HCT116 (cell line): ENCODE results near the gene GOLGA6L25. TPM values are rescaled to one million over a fixed set of nuclear protein-coding genes. Genes with fewer than 3 reads are reported as not detected.
"Not testable (repeated sequence)": the region's sequence is repeated elsewhere in the genome, so short reads cannot be mapped to it uniquely, and the experiment has no call there.

ENCODE experiments used
- ATAC-seq: fragments of 200-7000 bp; cut with Tn5 transposase; 2 replicates; pipeline ENCODE4 v1.9.1; 2020; ENCODE audit warnings: mild to moderate bottlenecking, moderate library complexity
- BruUV-seq: library from RNA; stranded (reverse); fragments of 400-500 nt; replicated peaks from 2 replicates; lab custom pipeline; 2021; lab: Mats Ljungman, UMichigan
- CTCF ChIA-PET: fragments of 300-600 bp; sonication (Branson Sonifier 250); formaldehyde crosslinking; loops from one replicate; lab custom pipeline; 2021; ENCODE audit warnings: antibody characterized with exemption; lab: Charles Lee
- POLR2A ChIA-PET: fragments of 300-600, 350-600 bp; sonication (Branson Sonifier 250); formaldehyde crosslinking; loops from one replicate; lab custom pipeline; 2021; ENCODE audit warnings: antibody characterized with exemption; lab: Charles Lee
- RAD21 ChIA-PET, 2 experiments: fragments of 300-600 bp; sonication (Branson Sonifier 250); formaldehyde crosslinking; loops; one replicate each; lab custom pipeline; 2023; ENCODE audit warnings: low total read pairs in 2 of 2; ENCODE audit not compliant: uncharacterized antibody in 2 of 2, unreplicated experiment in 2 of 2, low non-redundant PET in 1 of 2; lab: Charles Lee
- DNase-seq: peaks from one replicate; pipeline ENCODE4 v3.0.0-alpha.2; 2010; ENCODE audit warnings: low read depth, low spot score
- H2AFZ ChIP-seq: fragments of 200-600 bp; shearing (Covaris generic), sonication (generic); 2 replicates; pipeline ENCODE4 v1.6.1; 2017; ENCODE audit warnings: low read depth, mixed run types, mixed read lengths, antibody characterized with exemption, low read length; ENCODE audit not compliant: poor library complexity, severe bottlenecking
- H3K27ac ChIP-seq: 2 replicates; pipeline ENCODE4 v1.5.1; 2012; ENCODE audit warnings: low read depth, low read length
- H3K27me3 ChIP-seq: fragments of 200-600 bp; sonication (generic); 2 replicates; pipeline ENCODE4 v1.6.1; 2016; ENCODE audit warnings: mixed run types, low read length, mixed read lengths; ENCODE audit not compliant: insufficient read depth
- H3K36me3 ChIP-seq, 2 experiments: fragments of 200-500 bp in 1 of 2; fragments of 200-600 bp in 1 of 2; sonication (Bioruptor generic) in 1 of 2; sonication (generic) in 1 of 2; 2 replicates each; pipeline versions ENCODE4 v1.5.1 to v1.6.1; 2014 to 2016; ENCODE audit warnings: low read length in 2 of 2, inconsistent platforms in 1 of 2, mixed read lengths in 1 of 2, mixed run types in 1 of 2; ENCODE audit not compliant: insufficient read depth in 2 of 2, control insufficient read depth in 1 of 2
- H3K4me1 ChIP-seq, 2 experiments: fragments of 200-600 bp in 1 of 2; sonication (generic) in 1 of 2; 2 replicates each; pipeline versions ENCODE4 v1.5.1 to v1.6.1; 2012 to 2017; ENCODE audit warnings: low read length in 2 of 2, inconsistent platforms in 1 of 2, mild to moderate bottlenecking in 1 of 2, mixed read lengths in 1 of 2, mixed run types in 1 of 2, moderate library complexity in 1 of 2; ENCODE audit not compliant: insufficient read depth in 2 of 2, control insufficient read depth in 1 of 2
- H3K4me2 ChIP-seq: fragments of 200-600 bp; sonication (generic); 2 replicates; pipeline ENCODE4 v1.6.1; 2017; ENCODE audit warnings: mixed run types, low read length, mixed read lengths
- H3K4me3 ChIP-seq, 2 experiments: fragments of 200-600 bp in 1 of 2; sonication (generic) in 1 of 2; replicated peaks in 1 of 2; 2 replicates each; pipeline ENCODE4 v1.5.1; 2011 to 2016; ENCODE audit warnings: low read length in 2 of 2, control low read depth in 1 of 2, low read depth in 1 of 2, mild to moderate bottlenecking in 1 of 2, mixed read lengths in 1 of 2, mixed run types in 1 of 2
- H3K79me2 ChIP-seq: fragments of 200-600 bp; sonication (generic); 2 replicates; pipeline ENCODE4 v1.6.1; 2017; ENCODE audit warnings: mild to moderate bottlenecking, mixed run types, low read length, moderate library complexity, mixed read lengths; ENCODE audit not compliant: insufficient read depth
- H3K9ac ChIP-seq: fragments of 200-600 bp; sonication (generic); 2 replicates; pipeline ENCODE4 v1.6.1; 2016; ENCODE audit warnings: low read length, mixed read lengths
- H3K9me2 ChIP-seq: fragments of 200-600 bp; sonication (generic), shearing (Covaris generic); 2 replicates; pipeline ENCODE4 v1.6.1; 2017; ENCODE audit warnings: mixed run types, mild to moderate bottlenecking, moderate library complexity; ENCODE audit not compliant: insufficient read depth
- H3K9me3 ChIP-seq, 2 experiments: fragments of 200-500 bp in 1 of 2; fragments of 200-600 bp in 1 of 2; sonication (Bioruptor generic) in 1 of 2; sonication (generic) in 1 of 2; 2 replicates each; pipeline ENCODE4 v1.6.1; 2014 to 2017; ENCODE audit warnings: low read length in 2 of 2, mixed read lengths in 2 of 2, inconsistent platforms in 1 of 2, low read depth in 1 of 2, mild to moderate bottlenecking in 1 of 2, mixed run types in 1 of 2, moderate library complexity in 1 of 2; ENCODE audit not compliant: control insufficient read depth in 1 of 2, insufficient read depth in 1 of 2
- H4K20me1 ChIP-seq: fragments of 200-600 bp; sonication (generic), shearing (Covaris generic); 2 replicates; pipeline ENCODE4 v1.6.1; 2017; ENCODE audit warnings: mixed run types, mild to moderate bottlenecking, moderate library complexity; ENCODE audit not compliant: insufficient read depth
- intact Hi-C: fragments of 100-400 bp; cut with micrococcal nuclease; formaldehyde crosslinking; loops from 2 replicates; pipeline ENCODE4 v1.10.0; 2022
- total RNA-seq: library from RNA; stranded (reverse); gene quantifications from one replicate; pipeline ENCODE4 v1.2.1, GENCODE V29; 2021; ENCODE audit not compliant: unreplicated experiment

GOLGA6L25 gene
- total RNA-seq, 1 experiment from 2014 or later = not detected

- H3K27ac ChIP-seq, H3K4me3 ChIP-seq, H2AFZ ChIP-seq, H4K20me1 ChIP-seq, POLR2A ChIA-PET, BruUV-seq, ATAC-seq, H3K79me2 ChIP-seq, H3K9me2 ChIP-seq, H3K9me3 ChIP-seq, H3K27me3 ChIP-seq, H3K4me2 ChIP-seq, DNase-seq, H3K9ac ChIP-seq, RAD21 ChIA-PET, H3K36me3 ChIP-seq, H3K4me1 ChIP-seq, CTCF ChIA-PET, intact Hi-C loops: not testable (repeated sequence)
Observed at GRCh38 chr15:28592395-28592794, 39.0 kb downstream of the GOLGA6L25 start.

GRCh38 chr15:28593424-28594129, 40.2 kb downstream of the GOLGA6L25 start:
- H3K4me1 ChIP-seq, H3K79me2 ChIP-seq, H3K27me3 ChIP-seq, CTCF ChIA-PET, H4K20me1 ChIP-seq, H3K9ac ChIP-seq, POLR2A ChIA-PET, H3K36me3 ChIP-seq, H3K9me2 ChIP-seq, H3K9me3 ChIP-seq, RAD21 ChIA-PET, H2AFZ ChIP-seq, DNase-seq, intact Hi-C loops, H3K4me3 ChIP-seq, H3K27ac ChIP-seq, H3K4me2 ChIP-seq, ATAC-seq: not testable (repeated sequence)
- BruUV-seq = TSS peak; percentile 17

- RAD21 ChIA-PET, H3K36me3 ChIP-seq, H3K79me2 ChIP-seq, DNase-seq, BruUV-seq, H3K4me3 ChIP-seq, H3K27ac ChIP-seq, intact Hi-C loops, H3K9me3 ChIP-seq, H3K9me2 ChIP-seq, H2AFZ ChIP-seq, H3K4me1 ChIP-seq, POLR2A ChIA-PET, H3K27me3 ChIP-seq, H3K9ac ChIP-seq, CTCF ChIA-PET, H3K4me2 ChIP-seq, H4K20me1 ChIP-seq: not testable (repeated sequence)
- peak; percentile 98 for ATAC-seq
Observed at GRCh38 chr15:28597471-28597870, 44.1 kb downstream of the GOLGA6L25 start.

GRCh38 chr15:28598209-28598608, 44.8 kb downstream of the GOLGA6L25 start:
- H3K9ac ChIP-seq, intact Hi-C loops, H3K27ac ChIP-seq, H3K4me1 ChIP-seq, H3K4me3 ChIP-seq, DNase-seq, CTCF ChIA-PET, H3K9me3 ChIP-seq, H3K9me2 ChIP-seq, H3K79me2 ChIP-seq, BruUV-seq, ATAC-seq, RAD21 ChIA-PET, H4K20me1 ChIP-seq, H3K4me2 ChIP-seq, H3K36me3 ChIP-seq, POLR2A ChIA-PET, H2AFZ ChIP-seq, H3K27me3 ChIP-seq: not testable (repeated sequence)
